IPS-18c (cell line): ENCODE data around the gene COMMD7.

Source experiments
- H3K4me3 ChIP-seq: 2 replicates; pipeline ENCODE4 v1.7.0; 2013; ENCODE audit warnings: low read depth, mild to moderate bottlenecking, low read length, moderate library complexity; ENCODE audit not compliant: insufficient read depth
- H3K9me3 ChIP-seq: one replicate; pipeline ENCODE4 v1.6.1; 2013; ENCODE audit warnings: mild to moderate bottlenecking, low read length, moderate library complexity; ENCODE audit not compliant: control insufficient read depth, insufficient read depth

The COMMD7 gene

DNA sequence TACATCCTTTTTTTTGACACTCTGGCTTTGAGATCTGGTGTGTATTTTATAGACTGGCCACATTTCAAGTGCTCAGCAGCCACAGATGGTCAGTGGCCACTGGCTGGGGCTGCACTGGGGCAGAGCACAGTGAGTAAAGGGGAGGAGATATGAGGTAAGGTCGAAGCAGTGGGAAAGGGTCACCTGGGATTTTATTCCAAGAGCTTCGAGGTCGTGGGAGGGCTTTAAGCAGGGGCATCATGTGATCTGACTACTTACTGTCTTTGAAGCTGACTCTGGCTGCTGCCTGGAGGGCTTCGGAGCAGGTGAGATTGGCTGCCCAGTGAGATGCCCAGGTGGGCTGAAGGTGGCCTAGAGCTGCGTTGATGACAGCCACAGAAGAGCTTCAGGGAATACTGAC is 76.2 kb downstream of the COMMD7 start:
- no peak overlapping the region for H3K4me3 ChIP-seq

DNA sequence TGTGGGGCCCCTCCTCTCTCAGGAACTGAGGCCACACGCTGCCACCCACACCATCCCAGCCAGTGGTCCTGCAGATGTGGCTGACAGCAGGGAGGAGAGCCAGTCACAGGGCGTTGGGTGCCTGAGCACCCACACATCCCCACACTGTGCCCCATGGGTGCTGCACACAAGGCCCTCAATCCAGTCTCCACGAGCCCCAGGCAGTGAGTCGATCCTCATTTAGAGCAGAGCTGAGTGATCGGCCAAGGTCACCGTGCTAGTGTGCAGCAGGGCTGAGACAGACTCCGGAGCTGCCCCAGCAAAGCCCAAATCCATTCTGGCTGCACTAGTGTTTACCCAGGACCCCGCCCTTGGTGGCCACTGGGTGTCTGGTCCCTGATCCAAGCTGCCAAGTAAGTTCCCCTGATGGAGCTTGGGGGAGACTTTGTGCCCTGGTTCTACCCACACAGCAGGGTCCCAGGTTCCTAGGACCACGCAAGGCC is 78.5 kb downstream of the COMMD7 start:
- no peak overlapping the region for H3K4me3 ChIP-seq

More for the DNA sequence above, 76.2 kb downstream of the COMMD7 start:
- no peaks in the 10 kb centered on the region for H3K9me3 ChIP-seq

DNA sequence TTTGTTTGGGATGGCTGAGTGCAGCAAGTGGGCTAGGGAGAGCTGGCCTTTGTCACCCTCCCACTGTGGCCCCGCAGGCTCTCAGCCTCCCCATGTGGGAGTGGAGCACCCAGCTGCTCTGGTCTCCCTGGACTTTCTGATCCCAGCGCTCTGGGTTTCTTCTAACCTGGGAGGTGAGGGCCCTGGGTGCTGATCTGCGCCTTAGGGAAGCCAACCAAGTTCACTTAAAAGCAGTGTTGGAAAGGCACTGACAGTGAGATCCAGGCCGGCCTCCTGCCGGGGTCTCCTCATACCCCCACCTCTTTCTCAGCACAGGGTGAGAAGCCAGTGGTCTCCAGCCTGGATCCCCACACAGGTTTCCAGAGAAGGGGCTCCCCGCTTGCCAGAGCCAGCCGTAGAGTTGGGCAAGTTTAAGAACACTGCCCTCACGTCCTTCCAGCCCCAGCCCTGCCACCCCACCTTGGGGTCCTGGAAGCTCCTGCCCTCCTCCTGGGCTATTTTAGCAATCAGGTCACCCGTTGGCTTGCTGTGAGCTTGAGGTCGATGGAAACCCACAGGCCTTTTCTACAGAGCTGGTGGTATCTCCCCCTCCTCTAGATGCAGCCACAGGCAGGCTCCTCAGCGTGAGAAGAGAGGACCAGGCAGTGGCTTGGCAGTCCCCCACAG is 79.1 kb downstream of the COMMD7 start:
- H3K9me3 ChIP-seq, result no peaks in the 10 kb centered on the region
- no peak overlapping the region for H3K4me3 ChIP-seq

More for the DNA sequence above, 78.5 kb downstream of the COMMD7 start:
- H3K9me3 ChIP-seq, result no peaks in the 10 kb centered on the region

DNA sequence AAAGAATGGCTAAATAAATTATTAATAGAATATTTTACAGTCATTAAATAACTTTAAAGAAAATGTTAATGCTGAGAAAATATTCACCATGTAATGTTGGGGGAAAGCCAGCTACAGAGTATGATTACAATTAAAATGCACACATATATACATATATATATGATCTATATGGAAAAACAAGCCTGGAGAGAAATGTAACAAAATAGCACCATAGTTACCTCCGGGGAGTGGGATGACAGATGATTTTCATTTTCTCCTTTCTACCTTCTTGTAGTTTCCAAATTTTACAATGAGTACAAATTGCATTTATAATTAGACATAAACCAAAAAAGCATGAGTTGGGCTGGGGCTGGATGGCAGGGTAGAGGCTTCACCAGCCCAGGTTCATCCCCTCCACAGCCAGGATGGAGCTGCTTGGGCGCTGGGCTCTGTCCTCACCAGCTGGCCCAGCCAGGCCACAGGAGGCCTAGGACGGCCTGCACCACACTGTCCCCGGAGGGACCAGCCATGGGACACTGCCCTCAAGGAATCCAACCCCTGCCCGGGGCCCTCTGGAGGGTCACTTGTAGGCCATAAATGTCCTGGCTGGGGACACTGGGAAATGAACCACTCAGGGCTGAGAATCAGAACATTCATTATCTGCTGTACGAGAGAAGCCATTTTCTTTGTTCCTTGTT is 79.8 kb downstream of the COMMD7 start:
- H3K9me3 ChIP-seq, result no peaks in the 10 kb centered on the region

DNA sequence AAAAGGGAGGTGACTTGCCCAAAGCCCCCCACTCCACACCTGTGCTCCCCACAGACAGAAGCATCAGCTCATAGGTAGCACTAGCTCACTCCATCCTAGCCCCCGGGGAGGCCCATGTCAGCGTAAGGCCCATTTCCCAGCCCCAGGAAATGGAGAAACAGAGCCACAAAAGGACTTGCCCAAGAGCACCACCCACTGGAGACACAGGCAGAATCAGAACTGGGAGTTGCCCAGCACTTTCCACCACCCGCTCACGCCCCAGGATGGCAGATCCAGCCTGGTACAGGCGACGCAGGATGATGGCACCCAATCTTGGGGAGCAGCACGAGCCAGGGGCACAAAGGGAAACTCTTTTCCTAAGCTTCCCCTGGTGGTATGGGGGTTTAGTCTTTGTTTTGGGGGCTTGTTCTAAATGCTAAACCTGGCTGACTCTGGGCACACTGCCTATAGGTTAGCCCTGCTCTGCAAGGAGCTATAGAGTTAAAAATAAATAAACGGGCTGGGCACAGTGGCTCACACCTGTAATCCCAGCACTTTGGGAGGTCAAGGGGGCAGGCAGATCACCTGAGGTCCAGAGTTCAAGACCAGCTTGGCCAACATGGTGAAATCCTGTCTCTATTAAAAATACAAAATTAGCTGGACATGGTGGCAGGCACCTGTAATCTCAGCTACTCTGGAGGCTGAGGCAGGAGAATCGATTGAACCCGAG is 81.3 kb downstream of the COMMD7 start:
- no peaks in the 10 kb centered on the region for H3K9me3 ChIP-seq

More for the DNA sequence above, 79.8 kb downstream of the COMMD7 start:
- no peak overlapping the region for H3K4me3 ChIP-seq

DNA sequence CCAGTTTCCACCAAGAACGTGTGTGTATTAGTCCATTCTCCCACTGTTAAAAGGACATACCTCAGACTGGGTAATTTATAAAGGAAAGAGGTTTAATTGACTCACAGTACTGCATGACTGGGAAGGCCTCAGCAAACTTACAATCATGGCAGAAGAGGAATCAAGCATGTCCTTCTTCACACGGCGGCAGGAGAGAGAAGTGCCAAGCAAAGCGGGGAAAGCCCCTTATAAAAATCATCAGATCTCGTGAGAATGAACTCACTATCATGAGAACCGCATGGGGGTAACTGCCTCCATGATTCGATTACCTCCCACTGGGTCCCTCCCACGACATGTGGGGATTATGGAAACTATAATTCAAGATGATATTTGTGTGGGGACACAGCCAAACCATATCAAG is 82.6 kb downstream of the COMMD7 start:
- Histone ChIP-seq H3K4me3 (no peak overlapping the region), H3K9me3 (no peaks in the 10 kb centered on the region)

More for the DNA sequence above, 81.3 kb downstream of the COMMD7 start:
- no peak overlapping the region for H3K4me3 ChIP-seq

DNA sequence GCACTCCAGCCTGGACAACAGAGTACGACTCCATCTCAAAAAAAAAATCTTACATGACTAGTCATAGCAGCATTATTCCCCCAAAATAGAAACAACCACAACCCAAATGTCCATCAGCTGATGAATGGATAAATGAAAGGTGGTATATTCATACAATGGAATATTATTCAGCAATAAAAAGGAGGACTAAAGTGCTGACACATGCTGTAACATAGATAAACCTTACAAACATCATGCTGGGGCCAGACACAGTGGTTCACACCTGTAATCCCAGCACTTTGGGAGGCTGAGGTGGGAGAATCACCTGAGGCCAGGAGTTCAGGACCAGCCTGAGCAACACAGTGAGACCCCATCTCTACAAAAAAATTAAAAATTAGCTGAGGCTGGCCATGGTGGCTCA is 86.4 kb downstream of the COMMD7 start:
- H3K4me3 ChIP-seq, result no peak overlapping the region
- no peaks in the 10 kb centered on the region for H3K9me3 ChIP-seq

DNA sequence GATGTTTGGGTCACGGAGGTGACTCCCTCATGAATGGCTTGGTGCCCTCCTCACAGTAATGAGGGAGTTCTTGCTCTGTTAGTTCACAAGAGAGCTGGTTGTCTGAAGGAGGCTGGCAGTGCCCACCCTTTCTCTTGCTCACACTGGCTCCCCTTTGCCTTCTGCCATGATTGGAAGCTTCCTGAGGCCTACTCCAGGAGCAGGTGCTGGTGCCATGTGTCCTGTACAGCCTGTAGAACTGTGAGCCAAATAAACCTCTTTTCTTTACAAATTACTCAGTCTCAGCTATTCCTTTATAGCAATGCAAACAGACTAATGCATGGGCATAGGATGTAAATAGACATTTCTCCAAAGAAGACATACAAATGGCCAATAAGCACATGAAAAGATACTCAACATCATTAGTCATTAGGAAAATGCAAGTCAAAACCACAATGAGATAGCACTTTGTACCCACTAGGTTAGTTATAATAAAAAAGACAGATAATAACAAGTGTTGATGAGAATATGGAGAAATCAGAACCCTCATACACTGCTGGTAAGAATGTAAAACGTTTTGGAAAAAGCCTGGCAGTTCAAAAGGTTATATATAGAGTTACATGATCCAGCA is 87.3 kb downstream of the COMMD7 start:
- Histone ChIP-seq H3K9me3 (no peaks in the 10 kb centered on the region), H3K4me3 (no peak overlapping the region)

DNA sequence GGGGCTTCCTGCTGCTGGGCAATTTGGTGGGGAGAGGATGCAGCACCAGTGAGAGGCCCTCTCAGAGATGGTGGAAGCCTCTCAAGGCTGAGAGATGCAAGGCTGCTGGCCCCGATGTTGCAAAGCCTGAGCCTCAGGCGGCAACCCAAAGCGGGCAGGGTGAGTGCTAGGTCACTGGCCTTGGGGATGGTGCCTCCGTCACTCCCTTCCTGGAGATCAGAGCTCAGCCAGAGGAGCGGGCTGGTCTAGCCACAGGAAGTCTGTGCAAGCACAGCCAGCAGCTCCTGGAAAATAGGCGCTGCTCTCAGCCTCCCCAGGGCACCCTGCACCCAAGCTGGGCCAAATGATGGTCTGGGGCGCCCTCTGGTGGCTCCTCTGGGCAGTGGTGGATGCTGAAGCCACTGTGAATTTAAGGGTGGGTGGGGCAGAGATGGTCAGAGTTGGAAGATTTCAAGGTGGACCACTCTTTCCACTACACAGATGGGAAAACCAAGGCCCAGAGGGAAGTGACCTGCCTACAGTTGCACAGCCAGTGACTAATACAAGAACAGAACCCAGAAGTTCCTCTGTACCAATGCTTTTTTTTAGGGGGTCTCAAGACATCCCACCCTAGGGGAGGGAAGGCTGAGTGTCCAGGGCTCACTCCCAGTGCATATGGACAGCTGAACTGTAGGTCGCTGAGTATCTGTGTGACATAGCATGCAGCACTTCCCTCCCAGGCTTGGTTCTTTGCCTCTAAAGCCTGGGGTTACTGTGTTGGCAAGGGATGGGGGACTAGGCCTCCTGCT is 90.3 kb downstream of the COMMD7 start:
- H3K4me3 ChIP-seq, result no peak overlapping the region

More for the DNA sequence above, 90.3 kb downstream of the COMMD7 start:
- no peaks in the 10 kb centered on the region for H3K9me3 ChIP-seq
